IMR-90 (cell line): ENCODE measurements around the gene PTH1R. TPM values are rescaled to one million over a fixed set of nuclear protein-coding genes. Genes with fewer than 3 reads are reported as not detected.

Experiments
- ATAC-seq: fragments of 200-7000 bp; cut with Tn5 transposase; 2 replicates; pipeline ENCODE4 v1.9.1; 2020; ENCODE audit warnings: low read depth, mild to moderate bottlenecking, moderate library complexity
- BruUV-seq: library from RNA; stranded (reverse); fragments of 400-500 nt; replicated peaks from 2 replicates; lab custom pipeline; 2021; lab: Mats Ljungman, UMichigan
- CTCF ChIA-PET: fragments of 300-600 bp; formaldehyde crosslinking; extraction: SDS; loops from one replicate; lab custom pipeline; 2021; ENCODE audit warnings: antibody characterized with exemption; lab: Yijun Ruan, JAX
- POLR2A ChIA-PET: fragments of 300-600 bp; sonication (Branson Sonifier 250); formaldehyde crosslinking; loops from one replicate; lab custom pipeline; 2022; ENCODE audit warnings: antibody characterized with exemption; ENCODE audit not compliant: unreplicated experiment; lab: Charles Lee
- DNase-seq: peaks from one replicate; pipeline ENCODE4 v3.0.0; 2013
- H2AFZ ChIP-seq: replicated peaks from 2 replicates; pipeline ENCODE3; 2013; ENCODE audit warnings: low read length, mild to moderate bottlenecking; ENCODE audit not compliant: poor library complexity
- H2AK5ac ChIP-seq: 2 replicates; pipeline ENCODE4 v1.6.1; 2013; ENCODE audit warnings: low read depth, low read length, inconsistent platforms
- H2AK9ac ChIP-seq: replicated peaks from 2 replicates; pipeline ENCODE3; 2013; ENCODE audit warnings: mild to moderate bottlenecking, low read depth, low read length, moderate library complexity; ENCODE audit not compliant: poor library complexity
- H2BK120ac ChIP-seq: 2 replicates; pipeline ENCODE4 v1.6.1; 2013; ENCODE audit warnings: low read depth, low read length, inconsistent platforms
- H2BK15ac ChIP-seq: 3 replicates; pipeline ENCODE4 v1.6.1; 2013; ENCODE audit warnings: low read depth, low read length, inconsistent platforms
- H2BK20ac ChIP-seq: 2 replicates; pipeline ENCODE4 v1.6.1; 2013; ENCODE audit warnings: low read depth, mild to moderate bottlenecking, inconsistent platforms, low read length, moderate library complexity
- H2BK5ac ChIP-seq: 2 replicates; pipeline ENCODE4 v1.6.1; 2013; ENCODE audit warnings: mild to moderate bottlenecking, low read depth, low read length, inconsistent platforms; ENCODE audit not compliant: poor library complexity, severe bottlenecking
- H3K14ac ChIP-seq: replicated peaks from 2 replicates; pipeline ENCODE4 v1.6.1; 2013; ENCODE audit warnings: low read depth, low read length, inconsistent platforms
- H3K18ac ChIP-seq: 2 replicates; pipeline ENCODE4 v1.6.1; 2013; ENCODE audit warnings: low read depth, low read length, control low read depth
- H3K23ac ChIP-seq: 2 replicates; pipeline ENCODE4 v1.6.1; 2013; ENCODE audit warnings: low read depth, low read length, inconsistent platforms
- H3K27ac ChIP-seq: 2 replicates; pipeline ENCODE4 v1.5.1; 2013; ENCODE audit warnings: mild to moderate bottlenecking, control low read depth, low read length; ENCODE audit not compliant: insufficient read depth
- H3K27me3 ChIP-seq: 2 replicates; pipeline ENCODE4 v1.6.1; 2013; ENCODE audit warnings: low read length; ENCODE audit not compliant: control insufficient read depth, insufficient read depth
- H3K36me3 ChIP-seq: 2 replicates; pipeline ENCODE4 v1.6.1; 2013; ENCODE audit warnings: low read length, mixed read lengths; ENCODE audit not compliant: control insufficient read depth, insufficient read depth
- H3K4ac ChIP-seq: 2 replicates; pipeline ENCODE4 v1.6.1; 2013; ENCODE audit warnings: low read depth, low read length, inconsistent platforms
- H3K4me1 ChIP-seq: 2 replicates; pipeline ENCODE4 v1.6.1; 2013; ENCODE audit warnings: low read length, mixed read lengths; ENCODE audit not compliant: control insufficient read depth, insufficient read depth
- H3K4me2 ChIP-seq: 2 replicates; pipeline ENCODE4 v1.6.1; 2013; ENCODE audit warnings: low read depth, mild to moderate bottlenecking, control low read depth, low read length, moderate library complexity
- H3K4me3 ChIP-seq: 2 replicates; pipeline ENCODE4 v1.5.1; 2013; ENCODE audit warnings: low read depth, mild to moderate bottlenecking, control low read depth, low read length, moderate library complexity; ENCODE audit not compliant: insufficient read depth
- H3K56ac ChIP-seq: 2 replicates; pipeline ENCODE4 v1.6.1; 2013; ENCODE audit warnings: low read length, inconsistent platforms; ENCODE audit not compliant: insufficient read depth; ENCODE audit errors: extremely low read depth
- H3K79me1 ChIP-seq, 2 experiments: 2 replicates each; pipeline ENCODE4 v1.6.1; 2013; ENCODE audit warnings: low read length in 2 of 2, inconsistent platforms in 1 of 2, low read depth in 1 of 2
- H3K9ac ChIP-seq: 2 replicates; pipeline ENCODE4 v1.6.1; 2013; ENCODE audit warnings: low read depth, low read length, control low read depth
- H3K9me1 ChIP-seq: 2 replicates; pipeline ENCODE4 v1.6.1; 2013; ENCODE audit warnings: low read length, inconsistent platforms; ENCODE audit not compliant: insufficient read depth
- H3K9me3 ChIP-seq: 2 replicates; pipeline ENCODE4 v1.6.1; 2013; ENCODE audit warnings: low read length; ENCODE audit not compliant: control insufficient read depth, insufficient read depth
- H4K20me1 ChIP-seq: 2 replicates; pipeline ENCODE4 v1.6.1; 2013; ENCODE audit warnings: low read length, inconsistent platforms; ENCODE audit not compliant: insufficient read depth
- H4K5ac ChIP-seq: 2 replicates; pipeline ENCODE4 v1.6.1; 2013; ENCODE audit warnings: mild to moderate bottlenecking, low read depth, low read length, control low read depth
- H4K8ac ChIP-seq, 2 experiments: 2 replicates each; pipeline ENCODE4 v1.6.1; 2013; ENCODE audit warnings: low read depth in 2 of 2, low read length in 2 of 2, control low read depth in 1 of 2, inconsistent platforms in 1 of 2
- H4K91ac ChIP-seq: 2 replicates; pipeline ENCODE4 v1.6.1; 2013; ENCODE audit warnings: low read depth, low read length, inconsistent platforms; ENCODE audit not compliant: insufficient read depth
- ELK1 ChIP-seq: fragments of 150-350 bp; IDR thresholded peaks from 2 replicates; pipeline ENCODE4 v1.6.1; 2016; ENCODE audit warnings: low read depth, mild to moderate bottlenecking, low read length, moderate library complexity, borderline replicate concordance
- FOS ChIP-seq: fragments of 150-350 bp; IDR thresholded peaks from 2 replicates; pipeline ENCODE4 v1.6.1; 2016; ENCODE audit warnings: low read depth, low read length
- SMC3 ChIP-seq: fragments of 150-350 bp; IDR thresholded peaks from 2 replicates; pipeline ENCODE4 v1.6.1; 2016; ENCODE audit warnings: low read depth, mild to moderate bottlenecking, antibody characterized with exemption, low read length, moderate library complexity
- WGBS, 2 experiments: methylation state at CpG; one replicate each; pipeline versions ENCODE4 v1.1.5 to v1.1.7; 2013; ENCODE audit warnings: missing lambda C conversion rate in 2 of 2; ENCODE audit not compliant: insufficient read length in 1 of 2; ENCODE audit errors: extremely low coverage in 2 of 2; 5-methylcytosine and 5-hydroxymethylcytosine counted together
- dilution Hi-C: fragments of 300-500 bp; cut with HindIII; formaldehyde crosslinking; loops from one replicate; pipeline ENCODE4 v1.14.3; 2018; ENCODE audit warnings: low sequenced_read_pairs; ENCODE audit not compliant: unreplicated experiment
- in situ Hi-C: fragments of 300-500 bp; cut with MboI; formaldehyde crosslinking; loops from 3 replicates; pipeline ENCODE4 v1.14.3; 2019; ENCODE audit warnings: low sequenced_read_pairs, inconsistent platforms, mixed read lengths
- intact Hi-C: fragments of 100-400 bp; cut with micrococcal nuclease; formaldehyde crosslinking; loops from 2 replicates; pipeline ENCODE4 v1.10.0; 2022
- polyA plus RNA-seq, 3 experiments: library from polyadenylated mRNA; depleted of rRNA; stranded (reverse); fragments of >200 nt; gene quantifications; 2 replicates each; pipeline ENCODE4 v1.2.3, GENCODE V29; 2012; ENCODE audit warnings: low replicate concordance in 1 of 3
- total RNA-seq: library from RNA; depleted of rRNA; stranded (reverse); fragments of >200 nt; gene quantifications from 2 replicates; pipeline ENCODE4 v1.2.3, GENCODE V29; 2012

The PTH1R gene
- total and polyA plus RNA-seq, 2 of the 4 experiments (the other 2 are of a cell fraction): 0.15 to 0.18 TPM

DNA sequence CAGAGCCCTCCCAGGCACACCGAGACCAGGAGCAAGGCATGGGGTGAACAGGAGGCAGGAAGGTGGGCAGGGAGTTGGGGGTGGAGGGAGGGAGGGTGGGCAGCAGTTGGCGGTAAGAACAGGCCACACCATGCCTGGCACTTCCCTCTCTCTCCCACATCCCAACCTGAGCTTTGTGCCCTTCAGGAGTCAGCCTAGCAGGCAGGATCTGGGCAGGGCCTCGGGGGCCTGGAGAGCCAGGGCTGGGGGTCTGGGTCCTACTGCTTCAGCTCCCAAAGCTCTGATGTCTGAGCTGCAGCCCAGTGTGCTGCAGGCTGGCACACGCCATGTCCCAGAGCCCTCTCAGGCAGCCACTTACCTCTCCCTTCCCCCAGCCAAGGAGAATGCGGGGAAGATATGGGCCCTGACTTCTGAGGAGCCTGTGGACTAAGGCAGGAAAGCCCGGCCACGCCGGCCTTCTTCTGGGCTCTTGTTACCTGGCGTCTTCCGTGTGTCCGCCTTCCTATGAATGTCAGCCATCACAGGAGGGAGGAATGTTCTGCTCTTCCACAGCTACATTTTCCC, 11.4 kb upstream of the PTH1R start:
- Histone ChIP-seq H2BK5ac (no peak overlapping the region), H3K4me3 (no peak overlapping the region), H2BK20ac (no peak overlapping the region), H3K9me1 (no peaks in the 10 kb centered on the region; the same call in 1 of the 2 replicates), H3K4ac (no peak overlapping the region), H3K36me3 (no peaks in the 10 kb centered on the region), H3K4me1 (no peaks in the 10 kb centered on the region; the same call in 1 of the 2 replicates), H4K20me1 (no peaks in the 10 kb centered on the region), H2BK120ac (no peak overlapping the region), H4K91ac (no peak overlapping the region), H3K4me2 (no peak overlapping the region), H3K14ac (no peak overlapping the region), H2AFZ (no peak overlapping the region), H3K79me1 (no peaks in the 10 kb centered on the region), H4K8ac (no peak overlapping the region), H3K56ac (no peak overlapping the region), H2AK9ac (no peak overlapping the region), H2AK5ac (no peak overlapping the region), H2BK15ac (no peak overlapping the region), H3K18ac (no peak overlapping the region), H3K23ac (no peak overlapping the region), H4K5ac (no peak overlapping the region), H3K27me3 (peaks cover 40% of the 10 kb centered on the region), H3K27ac (no peak overlapping the region), H3K9me3 (no peaks in the 10 kb centered on the region), H3K9ac (no peak overlapping the region)
- dilution Hi-C loops (no loop called here), intact Hi-C loops (loop anchor here (1.0 to 5.0 kb wide), 3 partner anchors 29 to 506 kb away; no protein-coding TSS in a partner anchor), in situ Hi-C loops (no loop called here)
- POLR2A ChIA-PET: no interaction called here
- ATAC-seq (no peak), DNase-seq (no peak)
- no TSS peak for BruUV-seq
- WGBS, 2 experiments: no CpG with 5 or more reads among the region's 11 CpGs
- TF ChIP-seq FOS (no peak), SMC3 (no peak), ELK1 (no peak)
- CTCF ChIA-PET: interaction anchor here (0.5 kb wide), 1 partner anchor 115 kb away, joined by 3 read pairs; no protein-coding TSS in a partner anchor
